ENCODE measurements around the gene NT5DC4.
"Not testable (repeated sequence)": the region's sequence is repeated elsewhere in the genome, so short reads cannot be mapped to it uniquely, and the experiment has no call there.

The NT5DC4 gene

DNA sequence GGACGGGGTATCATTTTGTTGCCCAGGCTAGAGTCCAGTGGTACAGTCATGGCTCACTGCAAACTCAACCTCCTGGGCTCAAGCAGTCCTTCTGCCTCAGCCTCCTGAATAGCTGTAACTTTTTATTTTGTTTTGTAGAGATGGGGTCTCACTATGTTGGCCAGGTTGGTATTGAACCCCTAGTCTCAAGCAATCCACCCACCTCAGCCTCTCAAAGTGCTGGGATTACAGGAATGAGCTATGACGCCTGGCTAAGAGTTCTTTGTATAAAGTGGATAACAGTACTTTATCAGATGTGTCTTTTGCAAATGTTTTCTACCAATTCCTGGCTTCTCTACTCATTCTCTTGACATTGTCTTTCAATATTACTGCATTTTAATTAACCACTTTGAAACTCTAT, 17.1 kb upstream of the NT5DC4 start:
- no peaks in the 10 kb centered on the region for H4K20me1 ChIP-seq (ENCODE audit: insufficient read depth, low read length)
- TF ChIP-seq, protein P1, sequence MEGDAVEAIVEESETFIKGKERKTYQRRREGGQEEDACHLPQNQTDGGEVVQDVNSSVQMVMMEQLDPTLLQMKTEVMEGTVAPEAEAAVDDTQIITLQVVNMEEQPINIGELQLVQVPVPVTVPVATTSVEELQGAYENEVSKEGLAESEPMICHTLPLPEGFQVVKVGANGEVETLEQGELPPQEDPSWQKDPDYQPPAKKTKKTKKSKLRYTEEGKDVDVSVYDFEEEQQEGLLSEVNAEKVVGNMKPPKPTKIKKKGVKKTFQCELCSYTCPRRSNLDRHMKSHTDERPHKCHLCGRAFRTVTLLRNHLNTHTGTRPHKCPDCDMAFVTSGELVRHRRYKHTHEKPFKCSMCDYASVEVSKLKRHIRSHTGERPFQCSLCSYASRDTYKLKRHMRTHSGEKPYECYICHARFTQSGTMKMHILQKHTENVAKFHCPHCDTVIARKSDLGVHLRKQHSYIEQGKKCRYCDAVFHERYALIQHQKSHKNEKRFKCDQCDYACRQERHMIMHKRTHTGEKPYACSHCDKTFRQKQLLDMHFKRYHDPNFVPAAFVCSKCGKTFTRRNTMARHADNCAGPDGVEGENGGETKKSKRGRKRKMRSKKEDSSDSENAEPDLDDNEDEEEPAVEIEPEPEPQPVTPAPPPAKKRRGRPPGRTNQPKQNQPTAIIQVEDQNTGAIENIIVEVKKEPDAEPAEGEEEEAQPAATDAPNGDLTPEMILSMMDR (IDR thresholded peaks at IDR 0.05; ENCODE audit: borderline replicate concordance, extremely low read depth, low read length, poor library complexity, severe bottlenecking): no peak
- no peak for TF ChIP-seq EZH2 (IDR thresholded peaks at IDR 0.05; ENCODE audit: borderline replicate concordance, low read depth, low read length, severe bottlenecking)
- peaks cover 29% of the 10 kb centered on the region for H3K4me1 ChIP-seq (ENCODE audit: insufficient read depth, low read length)
- H3K27ac ChIP-seq (ENCODE audit: low read length): no peak overlapping the region
- H2AFZ ChIP-seq (ENCODE audit: low read depth, low read length): no peak overlapping the region
- H3K36me3 ChIP-seq (ENCODE audit: insufficient read depth, low read length): no peaks in the 10 kb centered on the region
- ATAC-seq (ENCODE audit: insufficient read depth, low read depth) (no peak), DNase-seq (no peak)
- no peaks in the 10 kb centered on the region for H3K9me3 ChIP-seq (ENCODE audit: insufficient read depth, low read length, severe bottlenecking)
- H3K9ac ChIP-seq (ENCODE audit: low read depth, low read length): no peak overlapping the region
- H3K4me3 ChIP-seq (ENCODE audit: low read depth in 1 of 2, low read length in 2 of 2): no peak overlapping the region
- no peaks in the 10 kb centered on the region for H3K27me3 ChIP-seq (ENCODE audit: insufficient read depth, low read length, poor library complexity)
- no peak overlapping the region for H3K4me2 ChIP-seq (ENCODE audit: insufficient read depth, low read length)
- H3K79me2 ChIP-seq (ENCODE audit: insufficient read depth, low read length): no peaks in the 10 kb centered on the region

DNA sequence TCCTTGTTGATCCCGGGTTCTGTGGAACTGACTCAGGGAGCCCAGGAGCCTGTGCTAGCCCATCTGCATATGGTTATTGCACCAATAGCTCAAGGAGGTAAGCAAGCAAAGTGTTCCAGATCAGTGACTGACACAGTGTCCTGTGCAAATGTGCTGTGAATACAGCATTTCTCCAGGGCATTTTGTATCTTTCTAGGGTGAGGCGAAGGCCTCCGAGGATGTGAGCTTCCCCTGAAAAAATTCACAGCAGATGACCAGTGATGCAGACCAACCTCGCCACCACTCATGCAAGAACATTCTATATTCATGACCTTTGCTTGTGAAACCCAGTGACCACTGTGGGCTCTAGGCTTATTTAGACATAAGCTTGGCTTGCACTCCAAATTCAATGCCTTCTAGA, 15.2 kb upstream of the NT5DC4 start:
- no peak for DNase-seq
- no peaks in the 10 kb centered on the region for H3K27me3 ChIP-seq (ENCODE audit: insufficient read depth, low read length, poor library complexity)

DNA sequence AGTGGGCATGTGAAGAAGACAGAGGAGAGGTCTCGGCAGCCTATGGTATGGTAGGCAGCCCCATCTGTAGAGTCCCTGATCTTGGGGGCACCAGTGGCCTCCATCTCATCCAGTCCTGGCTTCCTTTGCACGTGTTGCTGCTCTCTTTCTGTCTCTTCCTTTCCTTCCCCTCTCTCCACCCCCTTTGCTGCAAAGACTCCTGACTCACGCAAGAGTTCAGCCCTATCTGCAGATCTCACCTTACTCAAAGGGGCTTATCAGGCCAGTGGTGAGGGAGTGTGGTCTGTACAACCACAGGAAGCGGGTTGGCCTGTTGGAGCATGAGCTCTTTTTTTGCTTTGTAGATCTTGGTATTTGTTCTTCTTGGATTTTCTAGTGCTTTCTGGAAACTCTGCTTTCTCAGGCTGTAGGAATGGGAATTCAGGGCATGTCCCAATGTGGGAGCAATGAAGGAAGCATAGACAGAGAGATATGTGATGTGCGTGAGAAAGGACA, 14.6 kb upstream of the NT5DC4 start:
- H3K9me3 ChIP-seq (ENCODE audit: insufficient read depth, low read length, severe bottlenecking): no peaks in the 10 kb centered on the region
- no peaks in the 10 kb centered on the region for H4K20me1 ChIP-seq (ENCODE audit: insufficient read depth, low read length)
- H3K36me3 ChIP-seq (ENCODE audit: insufficient read depth, low read length): no peaks in the 10 kb centered on the region
- H3K4me3 ChIP-seq (ENCODE audit: low read depth in 1 of 2, low read length in 2 of 2): peak overlapping the region in 1 of 2 experiments; percentile 12; a peak in 1 of 4 replicates
- DNase-seq (peak; percentile 86), ATAC-seq (ENCODE audit: insufficient read depth, low read depth) (peak; percentile 99)
- peak overlapping the region; percentile 71 for H3K27ac ChIP-seq (ENCODE audit: low read length)
- no peak for TF ChIP-seq EZH2 (IDR thresholded peaks at IDR 0.05; ENCODE audit: borderline replicate concordance, low read depth, low read length, severe bottlenecking)
- H3K9ac ChIP-seq (ENCODE audit: low read depth, low read length): peak overlapping the region; percentile 6; the same call in 1 of the 2 replicates
- H3K79me2 ChIP-seq (ENCODE audit: insufficient read depth, low read length): no peaks in the 10 kb centered on the region
- H2AFZ ChIP-seq (ENCODE audit: low read depth, low read length): peak overlapping the region; percentile 11; the same call in 1 of the 2 replicates
- peaks cover 29% of the 10 kb centered on the region for H3K4me1 ChIP-seq (ENCODE audit: insufficient read depth, low read length)
- no peaks in the 10 kb centered on the region for H3K27me3 ChIP-seq (ENCODE audit: insufficient read depth, low read length, poor library complexity)
- H3K4me2 ChIP-seq (ENCODE audit: insufficient read depth, low read length): peak overlapping the region; percentile 47

More for the DNA sequence above, 15.2 kb upstream of the NT5DC4 start:
- Histone ChIP-seq H3K79me2 (ENCODE audit: insufficient read depth, low read length) (no peaks in the 10 kb centered on the region), H2AFZ (ENCODE audit: low read depth, low read length) (peak overlapping the region; percentile 11; the same call in 1 of the 2 replicates), H4K20me1 (ENCODE audit: insufficient read depth, low read length) (no peaks in the 10 kb centered on the region), H3K4me2 (ENCODE audit: insufficient read depth, low read length) (peak overlapping the region; percentile 47), H3K4me1 (ENCODE audit: insufficient read depth, low read length) (peaks cover 29% of the 10 kb centered on the region), H3K9ac (ENCODE audit: low read depth, low read length) (peak overlapping the region; percentile 6; the same call in 1 of the 2 replicates), H3K27ac (ENCODE audit: low read length) (peak overlapping the region; percentile 71), H3K9me3 (ENCODE audit: insufficient read depth, low read length, severe bottlenecking) (no peaks in the 10 kb centered on the region), H3K4me3 (ENCODE audit: low read depth in 1 of 2, low read length in 2 of 2) (peak overlapping the region in 1 of 2 experiments; percentile 12; a peak in 1 of 4 replicates), H3K36me3 (ENCODE audit: insufficient read depth, low read length) (no peaks in the 10 kb centered on the region)
- no peak for TF ChIP-seq EZH2 (IDR thresholded peaks at IDR 0.05; ENCODE audit: borderline replicate concordance, low read depth, low read length, severe bottlenecking)
- TF ChIP-seq, protein P1 (IDR thresholded peaks at IDR 0.05; ENCODE audit: borderline replicate concordance, extremely low read depth, low read length, poor library complexity, severe bottlenecking): no peak
- no peak for ATAC-seq (ENCODE audit: insufficient read depth, low read depth)

DNA sequence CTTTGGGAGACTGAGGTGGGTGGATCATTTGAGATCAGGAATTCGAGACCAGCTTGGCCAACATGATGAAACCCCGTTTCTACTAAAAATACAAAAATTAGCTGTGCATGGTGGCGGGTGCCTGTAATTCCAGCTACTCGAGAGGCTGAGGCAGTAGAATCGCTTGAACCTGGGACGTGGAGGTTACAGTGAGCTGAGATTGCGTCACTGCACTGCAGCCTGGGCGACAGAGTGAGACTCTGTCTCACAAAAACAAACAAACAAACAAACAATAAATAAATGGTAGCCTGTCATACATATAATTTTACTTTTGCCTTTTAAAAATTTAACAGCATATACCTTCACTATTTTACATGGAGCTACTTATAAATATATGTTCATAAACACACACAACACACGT, 13.9 kb upstream of the NT5DC4 start:
- H3K9ac ChIP-seq (ENCODE audit: low read depth, low read length); H2AFZ ChIP-seq (ENCODE audit: low read depth, low read length); H3K79me2 ChIP-seq (ENCODE audit: insufficient read depth, low read length); ATAC-seq (ENCODE audit: insufficient read depth, low read depth); H3K27me3 ChIP-seq (ENCODE audit: insufficient read depth, low read length, poor library complexity); H4K20me1 ChIP-seq (ENCODE audit: insufficient read depth, low read length); H3K4me2 ChIP-seq (ENCODE audit: insufficient read depth, low read length); H3K4me3 ChIP-seq (ENCODE audit: low read depth in 1 of 2, low read length in 2 of 2); DNase-seq; H3K27ac ChIP-seq (ENCODE audit: low read length); H3K36me3 ChIP-seq (ENCODE audit: insufficient read depth, low read length); H3K9me3 ChIP-seq (ENCODE audit: insufficient read depth, low read length, severe bottlenecking): not testable (repeated sequence)
- H3K4me1 ChIP-seq (ENCODE audit: insufficient read depth, low read length): peaks cover 28% of the 10 kb centered on the region
